Mesangial cell (primary cell): Measurements from ENCODE around the gene WNT16. TPM values are rescaled to one million over a fixed set of nuclear protein-coding genes. Genes with fewer than 3 reads are reported as not detected.

Source experiments
- total RNA-seq: library from RNA; depleted of rRNA; stranded (reverse); fragments of >200 nt; gene quantifications from 2 replicates; pipeline ENCODE4 v1.2.3, GENCODE V29; 2015

WNT16 gene, protein sequence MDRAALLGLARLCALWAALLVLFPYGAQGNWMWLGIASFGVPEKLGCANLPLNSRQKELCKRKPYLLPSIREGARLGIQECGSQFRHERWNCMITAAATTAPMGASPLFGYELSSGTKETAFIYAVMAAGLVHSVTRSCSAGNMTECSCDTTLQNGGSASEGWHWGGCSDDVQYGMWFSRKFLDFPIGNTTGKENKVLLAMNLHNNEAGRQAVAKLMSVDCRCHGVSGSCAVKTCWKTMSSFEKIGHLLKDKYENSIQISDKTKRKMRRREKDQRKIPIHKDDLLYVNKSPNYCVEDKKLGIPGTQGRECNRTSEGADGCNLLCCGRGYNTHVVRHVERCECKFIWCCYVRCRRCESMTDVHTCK
- 0.13 TPM in 1 of 2 replicates, not detected in the other for total RNA-seq

DNA sequence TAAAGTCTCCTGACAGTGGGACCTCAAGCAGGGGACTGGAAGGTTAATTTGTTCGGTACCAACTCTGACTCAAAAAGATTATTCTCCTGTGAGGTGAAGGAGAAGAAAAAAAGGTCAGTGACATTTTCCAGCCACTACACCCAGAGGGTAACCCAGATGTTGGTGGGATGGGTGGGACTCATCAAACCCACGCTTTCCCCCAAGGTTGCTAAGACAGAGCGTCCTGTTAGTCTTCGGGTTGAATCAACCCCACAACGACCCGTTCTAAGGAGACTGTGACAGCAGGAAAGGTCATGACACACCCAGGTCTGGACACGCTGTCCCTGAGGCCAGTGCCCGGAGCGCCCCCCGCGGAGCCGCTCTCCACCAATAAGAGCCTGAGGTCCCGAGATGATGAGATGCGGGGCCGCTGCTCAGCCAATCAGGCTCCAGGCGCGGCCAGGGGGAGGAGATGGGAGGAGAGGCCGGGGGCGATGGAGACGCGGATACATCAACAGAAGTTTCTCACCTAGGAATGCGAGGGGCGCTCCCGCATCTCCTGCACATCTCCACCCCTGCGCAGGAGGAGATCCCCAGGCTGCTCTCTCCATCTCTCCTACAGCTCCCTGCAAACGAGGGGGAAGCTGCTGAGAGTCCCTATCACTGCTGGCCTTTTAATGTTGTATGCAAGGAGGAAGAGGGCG is at the start of gene WNT16:
TSS of gene WNT16 (plus strand) at position 493 of the 683 bp plus-strand sequence. CDS start 293 bp downstream, outside the sequence.

Other genes with a start within 250 kb of the WNT16 start
- 22.7 and 40.6 TPM in 2 replicates for gene FAM3C, start 67.3 kb downstream of the WNT16 start, total RNA-seq